Mesodermal cell (in vitro differentiated cells): ENCODE data around the gene PSPH.
A peak's percentile ranks its signal among the peaks of the same experiment; 100 is the strongest.

Experiments
- H3K27ac ChIP-seq: 2 replicates; pipeline ENCODE4 v1.7.0; 2013; ENCODE audit warnings: mild to moderate bottlenecking, low read depth, low read length, moderate library complexity; ENCODE audit not compliant: severe bottlenecking
- H3K36me3 ChIP-seq: 2 replicates; pipeline ENCODE4 v1.7.1; 2013; ENCODE audit warnings: mild to moderate bottlenecking, low read length, moderate library complexity; ENCODE audit not compliant: control insufficient read depth, insufficient read depth
- H3K4me1 ChIP-seq: one replicate; pipeline ENCODE4 v1.7.1; 2013; ENCODE audit warnings: mild to moderate bottlenecking, low read length; ENCODE audit not compliant: insufficient read depth, control insufficient read depth, poor library complexity, severe bottlenecking
- H3K4me3 ChIP-seq: 2 replicates; pipeline ENCODE4 v1.7.0; 2013; ENCODE audit warnings: low read length, control low read depth, mild to moderate bottlenecking; ENCODE audit not compliant: insufficient read depth, poor library complexity, severe bottlenecking; ENCODE audit errors: extremely low read depth
- H3K9me3 ChIP-seq: 2 replicates; pipeline ENCODE4 v1.7.1; 2013; ENCODE audit warnings: mild to moderate bottlenecking, low read length, moderate library complexity; ENCODE audit not compliant: control insufficient read depth
- WGBS, 2 experiments: methylation state at CpG; one replicate each; pipeline ENCODE4 v1.1.5; 2013; ENCODE audit warnings: missing lambda C conversion rate in 2 of 2; ENCODE audit not compliant: insufficient coverage in 2 of 2; 5-methylcytosine and 5-hydroxymethylcytosine counted together

PSPH gene

GRCh38 chr7:55966851-55967250, 84.4 kb downstream of the PSPH start:
- Histone ChIP-seq H3K9me3 (no peaks in the 10 kb centered on the region), H3K4me1 (peaks cover 7% of the 10 kb centered on the region), H3K4me3 (no peak overlapping the region), H3K36me3 (peaks cover 24% of the 10 kb centered on the region), H3K27ac (no peak overlapping the region)
- 95 to 96% methylated on average over 6 of the region's 6 CpGs for WGBS, 2 experiments

GRCh38 chr7:55965805-55966421, 85.3 kb downstream of the PSPH start:
- peaks cover 24% of the 10 kb centered on the region for H3K36me3 ChIP-seq
- 88 to 95% methylated on average over 13 of the region's 13 CpGs for WGBS, 2 experiments
- no peak overlapping the region for H3K27ac ChIP-seq
- H3K9me3 ChIP-seq, result no peaks in the 10 kb centered on the region
- peak overlapping the region; percentile 62 for H3K4me3 ChIP-seq
- H3K4me1 ChIP-seq, result peaks cover 3% of the 10 kb centered on the region

- H3K36me3 ChIP-seq, result peaks cover 24% of the 10 kb centered on the region
- peak overlapping the region; percentile 82 for H3K27ac ChIP-seq
- H3K4me1 ChIP-seq, result no peaks in the 10 kb centered on the region
- H3K4me3 ChIP-seq, result peak overlapping the region; percentile 62
- WGBS, 2 experiments, result 0 to 2% methylated on average over 8 to 11 of the region's 14 CpGs
- no peaks in the 10 kb centered on the region for H3K9me3 ChIP-seq
Measured at GRCh38 chr7:55965100-55965470, 86.2 kb downstream of the PSPH start.

GRCh38 chr7:55964261-55965099, 86.8 kb downstream of the PSPH start, which contains the start of gene NIPSNAP2:
Gene NIPSNAP2, plus strand, starts transcription at chr7:55964585. Its CDS starts 25 bp downstream, at chr7:55964610.
- 0 to 1% methylated on average over 83 to 96 of the region's 105 CpGs for WGBS, 2 experiments
- peaks cover 24% of the 10 kb centered on the region for H3K36me3 ChIP-seq
- no peaks in the 10 kb centered on the region for H3K4me1 ChIP-seq
- no peaks in the 10 kb centered on the region for H3K9me3 ChIP-seq
- peak within 1 kb of the TSS; percentile 62 for H3K4me3 ChIP-seq
- peak within 1 kb of the TSS; percentile 82 for H3K27ac ChIP-seq

- no peaks in the 10 kb centered on the region for H3K9me3 ChIP-seq
- peaks cover 20% of the 10 kb centered on the region for H3K36me3 ChIP-seq
- H3K4me1 ChIP-seq, result no peaks in the 10 kb centered on the region
- WGBS, 2 experiments, result 88 to 92% methylated on average over 9 to 11 of the region's 15 CpGs
- H3K4me3 ChIP-seq, result peak overlapping the region; percentile 11
- H3K27ac ChIP-seq, result no peak overlapping the region
Measured at GRCh38 chr7:55963584-55964168, 87.6 kb downstream of the PSPH start.

GRCh38 chr7:55962014-55962413, 89.2 kb downstream of the PSPH start:
- Histone ChIP-seq H3K4me3 (no peak overlapping the region), H3K27ac (no peak overlapping the region), H3K36me3 (peaks cover 11% of the 10 kb centered on the region), H3K4me1 (no peaks in the 10 kb centered on the region), H3K9me3 (peaks cover 3% of the 10 kb centered on the region)
- 73 to 87% methylated on average over 2 to 3 of the region's 3 CpGs for WGBS, 2 experiments
